ENCODE results near the gene ANO6.
"Not testable (repeated sequence)": the region's sequence is repeated elsewhere in the genome, so short reads cannot be mapped to it uniquely, and the experiment has no call there.

DNA sequence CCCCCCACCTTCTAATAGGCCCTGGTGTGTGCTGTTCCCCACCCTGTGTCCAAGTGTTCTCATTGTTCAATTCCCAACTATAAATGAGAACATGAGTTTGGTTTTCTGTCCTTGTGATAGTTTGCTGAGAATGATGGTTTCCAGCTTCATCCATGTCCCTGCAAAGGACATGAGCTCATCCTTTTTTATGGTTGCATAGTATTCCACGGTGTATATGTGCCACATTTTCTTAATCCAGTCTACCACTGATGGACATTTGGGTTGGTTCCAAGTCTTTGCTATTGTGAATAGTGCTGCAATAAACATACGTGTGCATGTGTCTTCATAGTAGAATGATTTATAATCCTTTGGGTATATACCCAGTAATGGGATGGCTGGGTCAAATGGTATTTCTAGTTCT is 20.5 kb downstream of the ANO6 start:
- TF ChIP-seq POLR2AphosphoS5, EP300 (IDR thresholded peaks at IDR 0.05): not testable (repeated sequence)
- TF ChIP-seq, protein P1, sequence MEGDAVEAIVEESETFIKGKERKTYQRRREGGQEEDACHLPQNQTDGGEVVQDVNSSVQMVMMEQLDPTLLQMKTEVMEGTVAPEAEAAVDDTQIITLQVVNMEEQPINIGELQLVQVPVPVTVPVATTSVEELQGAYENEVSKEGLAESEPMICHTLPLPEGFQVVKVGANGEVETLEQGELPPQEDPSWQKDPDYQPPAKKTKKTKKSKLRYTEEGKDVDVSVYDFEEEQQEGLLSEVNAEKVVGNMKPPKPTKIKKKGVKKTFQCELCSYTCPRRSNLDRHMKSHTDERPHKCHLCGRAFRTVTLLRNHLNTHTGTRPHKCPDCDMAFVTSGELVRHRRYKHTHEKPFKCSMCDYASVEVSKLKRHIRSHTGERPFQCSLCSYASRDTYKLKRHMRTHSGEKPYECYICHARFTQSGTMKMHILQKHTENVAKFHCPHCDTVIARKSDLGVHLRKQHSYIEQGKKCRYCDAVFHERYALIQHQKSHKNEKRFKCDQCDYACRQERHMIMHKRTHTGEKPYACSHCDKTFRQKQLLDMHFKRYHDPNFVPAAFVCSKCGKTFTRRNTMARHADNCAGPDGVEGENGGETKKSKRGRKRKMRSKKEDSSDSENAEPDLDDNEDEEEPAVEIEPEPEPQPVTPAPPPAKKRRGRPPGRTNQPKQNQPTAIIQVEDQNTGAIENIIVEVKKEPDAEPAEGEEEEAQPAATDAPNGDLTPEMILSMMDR (IDR thresholded peaks at IDR 0.05), result not testable (repeated sequence)
